ENCODE measurements around the gene BCAS2. TPM values are rescaled to one million over a fixed set of nuclear protein-coding genes. Genes with fewer than 3 reads are reported as not detected.

Gene BCAS2
- total RNA-seq, 1 donor = 38.0 TPM

GRCh38 chr1:114552106-114552639, 29.2 kb downstream of the BCAS2 start:
- no peak overlapping the region for H3K4me2 ChIP-seq (ENCODE audit: insufficient read depth, low read length)
- no peaks in the 10 kb centered on the region for H3K36me3 ChIP-seq (ENCODE audit: insufficient read depth, low read length)
- H3K79me2 ChIP-seq (ENCODE audit: insufficient read depth, low read length) = no peaks in the 10 kb centered on the region
- H3K27ac ChIP-seq (ENCODE audit: low read depth, low read length) = no peak overlapping the region
- no peaks in the 10 kb centered on the region for H4K20me1 ChIP-seq (ENCODE audit: insufficient read depth, low read length)
- no peaks in the 10 kb centered on the region for H3K4me1 ChIP-seq (ENCODE audit: insufficient read depth, low read length)
- H3K27me3 ChIP-seq (ENCODE audit: insufficient read depth, low read length) = no peaks in the 10 kb centered on the region
- no peak for TF ChIP-seq CTCF (IDR thresholded peaks at IDR 0.05; ENCODE audit: extremely low read depth, low read depth, low read length)
- no peak overlapping the region for H2AFZ ChIP-seq (ENCODE audit: low read length)
- DNase-seq (ENCODE audit: insufficient read length, low spot score, missing footprints) = no peak
- H3K4me3 ChIP-seq (ENCODE audit: insufficient read depth, low read length) = no peak overlapping the region
- no peaks in the 10 kb centered on the region for H3K9me3 ChIP-seq (ENCODE audit: low read depth, low read length)

- Histone ChIP-seq H3K9me3 (ENCODE audit: low read depth, low read length) (no peaks in the 10 kb centered on the region), H3K4me1 (ENCODE audit: insufficient read depth, low read length) (no peaks in the 10 kb centered on the region), H3K27ac (ENCODE audit: low read depth, low read length) (no peak overlapping the region), H3K36me3 (ENCODE audit: insufficient read depth, low read length) (no peaks in the 10 kb centered on the region), H3K4me2 (ENCODE audit: insufficient read depth, low read length) (no peak overlapping the region), H4K20me1 (ENCODE audit: insufficient read depth, low read length) (no peaks in the 10 kb centered on the region), H2AFZ (ENCODE audit: low read length) (no peak overlapping the region), H3K27me3 (ENCODE audit: insufficient read depth, low read length) (no peaks in the 10 kb centered on the region), H3K4me3 (ENCODE audit: insufficient read depth, low read length) (no peak overlapping the region), H3K79me2 (ENCODE audit: insufficient read depth, low read length) (no peaks in the 10 kb centered on the region)
- no peak for TF ChIP-seq CTCF (IDR thresholded peaks at IDR 0.05; ENCODE audit: extremely low read depth, low read depth, low read length)
- no peak for DNase-seq (ENCODE audit: insufficient read length, low spot score, missing footprints)
These were observed 30.0 kb downstream of the BCAS2 start for GRCh38 chr1:114551400-114551799.

- H4K20me1 ChIP-seq (ENCODE audit: insufficient read depth, low read length) = no peaks in the 10 kb centered on the region
- no peak overlapping the region for H2AFZ ChIP-seq (ENCODE audit: low read length)
- no peak for DNase-seq (ENCODE audit: insufficient read length, low spot score, missing footprints)
- no peaks in the 10 kb centered on the region for H3K79me2 ChIP-seq (ENCODE audit: insufficient read depth, low read length)
- no peaks in the 10 kb centered on the region for H3K27me3 ChIP-seq (ENCODE audit: insufficient read depth, low read length)
- TF ChIP-seq CTCF (IDR thresholded peaks at IDR 0.05; ENCODE audit: extremely low read depth, low read depth, low read length) = no peak
- no peaks in the 10 kb centered on the region for H3K4me1 ChIP-seq (ENCODE audit: insufficient read depth, low read length)
- H3K9me3 ChIP-seq (ENCODE audit: low read depth, low read length) = no peaks in the 10 kb centered on the region
- no peaks in the 10 kb centered on the region for H3K36me3 ChIP-seq (ENCODE audit: insufficient read depth, low read length)
- no peak overlapping the region for H3K27ac ChIP-seq (ENCODE audit: low read depth, low read length)
- H3K4me2 ChIP-seq (ENCODE audit: insufficient read depth, low read length) = no peak overlapping the region
- no peak overlapping the region for H3K4me3 ChIP-seq (ENCODE audit: insufficient read depth, low read length)
These were observed 31.1 kb downstream of the BCAS2 start for GRCh38 chr1:114550336-114550735.

GRCh38 chr1:114549137-114549536, 32.3 kb downstream of the BCAS2 start:
- H3K9me3 ChIP-seq (ENCODE audit: low read depth, low read length) = no peaks in the 10 kb centered on the region
- no peak overlapping the region for H2AFZ ChIP-seq (ENCODE audit: low read length)
- H3K27ac ChIP-seq (ENCODE audit: low read depth, low read length) = no peak overlapping the region
- H3K4me1 ChIP-seq (ENCODE audit: insufficient read depth, low read length) = no peaks in the 10 kb centered on the region
- no peak overlapping the region for H3K4me3 ChIP-seq (ENCODE audit: insufficient read depth, low read length)
- no peaks in the 10 kb centered on the region for H4K20me1 ChIP-seq (ENCODE audit: insufficient read depth, low read length)
- no peak for TF ChIP-seq CTCF (IDR thresholded peaks at IDR 0.05; ENCODE audit: extremely low read depth, low read depth, low read length)
- H3K36me3 ChIP-seq (ENCODE audit: insufficient read depth, low read length) = no peaks in the 10 kb centered on the region
- no peak overlapping the region for H3K4me2 ChIP-seq (ENCODE audit: insufficient read depth, low read length)
- H3K79me2 ChIP-seq (ENCODE audit: insufficient read depth, low read length) = no peaks in the 10 kb centered on the region
- H3K27me3 ChIP-seq (ENCODE audit: insufficient read depth, low read length) = no peaks in the 10 kb centered on the region
- no peak for DNase-seq (ENCODE audit: insufficient read length, low spot score, missing footprints)
